Measurements from ENCODE around the gene OVCH1. TPM values are rescaled to one million over a fixed set of nuclear protein-coding genes. Genes with fewer than 3 reads are reported as not detected.

OVCH1 gene
- total and polyA plus RNA-seq, 10 of the 15 experiments (the other 5 are each of a cell fraction or from before 2014, with no cell fraction given), result 0.15 TPM; not detected in 9

- H3K79me2 ChIP-seq (ENCODE audit: control insufficient read depth, insufficient read depth, low read length), result no peaks in the 10 kb centered on the region
- no peaks in the 10 kb centered on the region for H3K9me3 ChIP-seq (replicated peaks; ENCODE audit: control insufficient read depth, insufficient read depth, low read length)
- in situ Hi-C loops (cut with MboI), result no loop called here
- intact Hi-C loops (cut with micrococcal nuclease; ENCODE audit: unreplicated experiment), result no loop called here
- no peaks in the 10 kb centered on the region for H3K36me3 ChIP-seq (ENCODE audit: control insufficient read depth in 2 of 2, insufficient read depth in 2 of 2, low read length in 1 of 2)
- H3K27ac ChIP-seq (ENCODE audit: control insufficient read depth, insufficient read depth), result no peak overlapping the region
- SMC1A ChIA-PET (ENCODE audit: uncharacterized antibody, unreplicated experiment), result interaction anchor here (0.9 to 1.2 kb wide), 2 partner anchors 9 to 18 kb away, joined by 3 to 4 read pairs; no protein-coding TSS in a partner anchor
- no peak overlapping the region for H3K9ac ChIP-seq (ENCODE audit: control insufficient read depth, insufficient read depth, low read length)
- peak; percentile 52 for ATAC-seq
- no peaks in the 10 kb centered on the region for H4K20me1 ChIP-seq (ENCODE audit: control insufficient read depth, insufficient read depth)
- H3K27me3 ChIP-seq (replicated peaks in 1 of 2; ENCODE audit: control insufficient read depth in 2 of 2, insufficient read depth in 2 of 2, low read length in 1 of 2), result no peaks in the 10 kb centered on the region
- H3K4me1 ChIP-seq (ENCODE audit: control insufficient read depth, insufficient read depth, low read length), result no peaks in the 10 kb centered on the region
- 9% methylated on average over 4 of the region's 4 CpGs for WGBS (ENCODE audit: insufficient coverage, insufficient replicate concordance, low lambda C conversion rate, missing lambda C conversion rate)
- RAD21 ChIA-PET (ENCODE audit: unreplicated experiment), result interaction anchor here (1.2 kb wide), 1 partner anchor 21 kb away, joined by 3 read pairs; no protein-coding TSS in a partner anchor
- FAIRE-seq, result no peak
- no peak overlapping the region for H3K4me3 ChIP-seq
- H2AFZ ChIP-seq (ENCODE audit: control insufficient read depth, low read depth, low read length), result no peak overlapping the region
- no TSS peak for BruUV-seq (replicated peaks)
- DNase-seq (ENCODE audit: low read depth, low spot score), result no peak
- POLR2A ChIA-PET, result no interaction called here
- H3K4me2 ChIP-seq (ENCODE audit: control insufficient read depth, insufficient read depth), result no peak overlapping the region
- CTCF ChIA-PET, result interaction anchor here (0.9 kb wide), 1 partner anchor 22 kb away, joined by 3 read pairs; no protein-coding TSS in a partner anchor
- peak; percentile 60; the same call in 1 of the 2 replicates for TF ChIP-seq MTA2 (IDR thresholded peaks at IDR 0.05; ENCODE audit: low read depth)
- TF ChIP-seq NFIC (IDR thresholded peaks at IDR 0.05; ENCODE audit: low read depth, low read length), result no peak
- no peak for TF ChIP-seq ZBTB4 (CRISPR knock-in tag; IDR thresholded peaks at IDR 0.05)
- no peak for TF ChIP-seq SMC3 (IDR thresholded peaks at IDR 0.05; ENCODE audit: borderline replicate concordance, low read length)
- TF ChIP-seq ZBED1 (IDR thresholded peaks at IDR 0.05; ENCODE audit: borderline replicate concordance), result no peak
- no peak for TF ChIP-seq USF1 (IDR thresholded peaks at IDR 0.05; ENCODE audit: borderline replicate concordance, extremely low read length, insufficient read depth, low read depth, low read length)
- no peak for TF ChIP-seq ZNF687 (IDR thresholded peaks at IDR 0.05)
- no peak for TF ChIP-seq ZNF274 (IDR thresholded peaks at IDR 0.05; ENCODE audit: insufficient read depth, insufficient read length)
- no peak for TF ChIP-seq IRF4 (IDR thresholded peaks at IDR 0.05; ENCODE audit: low read depth, low read length)
- TF ChIP-seq BCLAF1 (IDR thresholded peaks at IDR 0.05), result no peak
- TF ChIP-seq SPI1 (IDR thresholded peaks at IDR 0.05; ENCODE audit: borderline replicate concordance, insufficient read depth, low read depth, low read length), result peak; percentile 68; the same call in 1 of the 2 replicates
- TF ChIP-seq NFYA (IDR thresholded peaks at IDR 0.05; ENCODE audit: borderline replicate concordance, low read depth, low read length), result no peak
- no peak for TF ChIP-seq ASH2L (IDR thresholded peaks at IDR 0.05; ENCODE audit: borderline replicate concordance, low read depth)
These were observed 49.3 kb downstream of the OVCH1 start for GRCh38 chr12:29448157-29448556.

All from GM12878 (cell line).